GM21723 (cell line): ENCODE measurements around the gene RAB18.
"Not testable (repeated sequence)": the region's sequence is repeated elsewhere in the genome, so short reads cannot be mapped to it uniquely, and the experiment has no call there.

Experiments used
- ATAC-seq: cut with Tn5 transposase; IDR thresholded peaks from one replicate; pipeline ENCODE4 v1.9.1; 2021; ENCODE audit warnings: mild to moderate bottlenecking, moderate library complexity; ENCODE audit not compliant: unreplicated experiment

The RAB18 gene

DNA sequence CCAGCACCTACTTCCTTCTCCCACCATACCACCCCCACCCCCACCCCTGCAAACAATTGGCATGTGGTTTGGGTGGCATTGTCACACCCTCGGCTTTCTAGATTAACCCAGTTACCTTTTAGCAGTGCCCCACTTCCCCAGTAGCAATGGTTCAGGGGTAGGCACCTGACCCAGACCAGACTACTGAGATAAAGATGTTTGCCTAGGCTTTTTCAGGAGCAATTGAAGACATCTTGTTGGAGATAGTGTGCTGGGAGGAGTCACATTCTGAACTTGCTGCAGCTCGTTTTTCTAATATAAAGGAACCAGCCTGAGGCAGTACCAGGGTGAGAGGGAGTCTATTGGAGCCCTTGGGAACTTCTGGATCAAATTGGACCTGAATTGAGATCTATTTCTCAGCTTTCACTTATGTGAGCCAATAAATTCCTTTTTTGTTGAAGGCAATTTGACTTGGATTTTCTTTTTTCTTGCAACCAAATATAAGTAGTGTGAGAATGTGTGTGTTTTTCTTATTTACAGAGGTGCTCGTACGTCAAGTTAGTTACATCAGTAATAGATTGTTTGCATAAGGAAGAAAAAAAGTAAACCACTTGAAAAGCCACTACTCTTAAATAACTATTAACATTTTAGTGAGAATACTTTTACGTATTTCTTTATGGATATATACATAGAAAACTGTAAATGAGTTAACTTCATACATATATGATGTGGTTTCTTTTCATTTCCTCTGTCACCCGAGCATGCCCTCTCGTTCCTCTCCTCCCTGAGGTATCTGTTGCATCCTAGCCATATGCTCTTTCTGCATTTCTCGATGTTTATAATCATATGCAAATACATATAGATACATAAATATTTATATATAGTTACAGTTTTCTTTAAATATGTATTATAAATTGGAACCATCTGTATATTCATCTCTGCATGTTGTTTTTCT lies 38.0 kb downstream of the RAB18 start:
- ATAC-seq, result no peak

- ATAC-seq, result no peak
Observed at GRCh38 chr10:27542812-27543211, 38.7 kb downstream of the RAB18 start.

- no peak for ATAC-seq
Observed at GRCh38 chr10:27547047-27547446, 42.9 kb downstream of the RAB18 start.

GRCh38 chr10:27547482-27547881 lies 43.4 kb downstream of the RAB18 start:
- no peak for ATAC-seq

- no peak for ATAC-seq
Observed at GRCh38 chr10:27550823-27551222, 46.7 kb downstream of the RAB18 start.

DNA sequence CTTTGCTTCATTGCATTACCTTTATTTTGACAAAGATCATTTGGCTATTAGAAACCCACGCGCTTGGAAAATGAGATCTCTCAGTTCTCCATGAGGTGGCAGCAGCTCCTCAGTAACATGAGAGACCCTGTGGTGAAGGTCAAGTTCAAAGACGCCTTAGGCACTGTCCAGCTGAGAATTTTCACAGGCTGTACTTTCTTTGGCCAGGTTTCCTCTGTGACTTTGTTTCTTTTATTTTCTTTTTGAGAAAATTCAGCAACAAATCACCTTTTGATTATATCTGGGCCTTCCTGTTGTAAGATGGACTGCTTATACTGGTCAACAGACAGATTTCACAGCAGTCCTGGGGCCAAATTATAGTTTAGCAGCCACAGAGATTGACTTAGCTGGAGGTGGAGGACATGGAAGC lies 54.5 kb downstream of the RAB18 start:
- ATAC-seq, result peak; percentile 69

DNA sequence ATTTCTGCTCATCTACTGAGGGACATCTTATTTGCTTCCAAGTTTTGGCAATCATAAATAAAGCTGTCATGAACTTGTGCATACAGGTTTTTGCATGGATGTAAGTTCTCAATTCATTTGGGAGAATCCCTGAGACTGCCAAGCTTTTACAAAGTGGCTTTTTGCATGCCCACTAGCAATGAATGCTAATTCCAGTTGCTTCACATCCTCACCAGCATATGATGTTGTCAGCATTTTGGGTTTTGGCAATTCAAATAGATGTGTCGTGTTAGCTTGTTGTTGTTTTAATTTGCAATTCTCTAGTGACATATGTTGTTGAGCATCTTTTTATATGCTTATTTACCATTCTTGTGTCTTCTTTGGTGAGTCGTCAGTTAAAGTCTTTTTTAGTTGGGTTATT lies 57.2 kb downstream of the RAB18 start:
- no peak for ATAC-seq

- ATAC-seq, result no peak
Observed at GRCh38 chr10:27564398-27564797, 60.3 kb downstream of the RAB18 start.

DNA sequence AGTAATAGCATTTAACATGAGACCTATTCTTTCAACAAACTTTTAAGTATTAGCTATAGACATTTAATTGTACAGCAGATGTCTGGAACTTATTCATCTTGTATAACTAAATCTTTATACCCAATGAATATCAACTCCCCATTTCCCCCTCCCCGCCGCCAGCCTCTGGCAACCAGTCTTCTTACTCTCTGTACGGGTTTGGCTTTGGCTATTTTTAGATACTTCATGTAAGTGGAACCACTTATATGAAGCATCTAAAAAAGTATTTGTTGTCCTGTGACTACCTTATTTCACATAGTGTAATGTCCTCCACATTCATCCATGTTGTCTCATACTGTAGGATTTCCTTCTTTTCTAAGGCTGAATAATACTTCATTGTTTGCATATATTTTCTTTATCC lies 60.8 kb downstream of the RAB18 start:
- ATAC-seq, result no peak

DNA sequence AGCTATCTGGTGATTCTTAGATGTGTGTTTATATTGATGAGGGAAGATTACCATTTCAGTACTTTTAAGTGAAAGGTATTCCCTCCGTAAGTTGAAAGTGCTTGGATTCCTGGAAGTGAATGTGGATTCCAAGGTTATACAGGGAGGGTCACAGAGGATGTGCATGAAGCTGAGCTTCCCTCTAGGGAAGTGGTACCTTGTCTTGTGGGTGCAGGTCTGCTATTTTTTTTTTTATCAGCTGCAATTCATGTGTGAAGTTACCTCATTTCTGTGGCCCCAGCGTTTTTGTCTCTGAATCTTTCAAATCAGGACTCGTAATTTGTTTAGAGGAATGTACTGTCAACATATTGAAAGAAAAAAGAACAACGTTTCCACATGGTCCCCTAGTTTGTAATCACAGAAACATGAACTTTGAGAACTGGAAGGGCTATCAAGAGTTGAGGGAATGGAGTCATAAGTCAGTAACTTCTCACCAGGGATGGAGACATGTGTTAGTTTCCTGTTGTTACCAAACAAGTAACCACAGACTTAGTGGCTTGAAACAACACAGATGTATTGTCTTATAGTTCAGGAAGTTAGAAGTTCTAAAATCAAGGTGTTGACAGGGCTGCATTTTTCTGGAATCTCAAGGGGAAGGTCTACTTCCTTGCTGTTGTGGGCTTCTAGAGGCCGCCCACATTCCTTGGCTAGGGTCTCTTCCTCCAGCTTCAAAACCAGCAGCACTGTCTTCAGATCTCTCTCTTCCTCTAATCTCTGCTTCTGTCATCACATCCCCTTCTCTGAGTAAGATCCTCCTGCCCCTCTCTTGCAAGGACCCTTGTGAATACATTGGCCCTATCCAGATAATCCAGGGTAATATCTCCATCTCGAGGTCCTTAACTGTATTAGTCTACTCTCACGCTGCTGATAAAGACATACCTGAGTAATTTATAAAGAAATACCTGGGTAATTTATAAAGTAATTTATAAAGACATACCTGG lies 64.4 kb downstream of the RAB18 start:
- no peak for ATAC-seq

- ATAC-seq, result no peak
Observed at GRCh38 chr10:27569946-27570345, 65.8 kb downstream of the RAB18 start.

- not testable (repeated sequence) for ATAC-seq
Observed at GRCh38 chr10:27577038-27577437, 72.9 kb downstream of the RAB18 start.

DNA sequence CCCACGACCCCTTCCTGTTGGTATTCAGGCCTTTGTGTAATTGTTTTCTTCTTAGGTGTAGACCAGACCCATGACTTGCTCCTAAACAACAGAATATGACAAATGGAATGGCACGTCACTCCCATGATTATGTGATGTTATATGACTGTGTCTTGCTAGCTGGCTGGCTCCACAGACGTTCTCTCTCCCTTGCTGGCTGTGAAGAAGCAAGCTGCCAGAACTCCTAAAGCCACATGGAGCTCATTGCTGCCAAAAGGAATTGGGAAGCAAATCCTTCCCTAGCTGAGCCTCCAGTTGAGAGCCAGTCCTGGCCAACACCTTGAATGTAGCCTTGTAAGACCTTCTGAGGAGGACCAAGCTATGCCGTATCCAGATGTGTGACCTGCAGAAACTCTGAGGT lies 74.2 kb downstream of the RAB18 start:
- ATAC-seq, result no peak

DNA sequence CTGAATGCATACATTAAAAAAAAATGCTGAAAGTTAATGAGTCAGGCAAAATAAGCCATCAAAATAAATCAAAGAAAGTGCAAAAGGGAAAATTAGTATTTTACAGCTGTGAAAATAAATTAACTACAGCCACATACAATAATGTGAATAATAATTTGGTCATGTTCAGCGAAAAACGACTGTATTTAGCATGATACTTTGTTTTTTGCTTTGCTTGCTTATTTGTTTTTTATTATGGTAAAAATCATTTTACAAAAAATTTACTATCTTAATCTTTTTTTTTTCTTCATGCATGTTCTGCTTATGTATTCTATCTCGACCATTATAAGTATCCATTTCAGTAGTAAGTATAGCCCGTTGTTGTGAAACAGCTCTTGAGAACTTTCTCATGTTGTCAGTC lies 77.1 kb downstream of the RAB18 start:
- ATAC-seq, result no peak

- ATAC-seq, result no peak
Observed at GRCh38 chr10:27584302-27584701, 80.2 kb downstream of the RAB18 start.
